Hepatocyte (in vitro differentiated cells): ENCODE data around the gene CAV1.

Experiments
- EZH2 ChIP-seq: fragments of 200-600 bp; sonication (generic); IDR thresholded peaks from 2 replicates; pipeline ENCODE4 v1.6.1; 2016; ENCODE audit warnings: antibody characterized with exemption, mild to moderate bottlenecking, borderline replicate concordance
- EZH2phosphoT487 ChIP-seq: fragments of 200-600 bp; sonication (generic); IDR thresholded peaks from one replicate; pipeline ENCODE4 v1.6.1; 2018; ENCODE audit warnings: antibody characterized with exemption, mild to moderate bottlenecking, low read depth, moderate library complexity; ENCODE audit not compliant: unreplicated experiment, severe bottlenecking
- TF ChIP-seq, protein P1 (sequence below): fragments of 200-600 bp; sonication (generic); IDR thresholded peaks from 2 replicates; pipeline ENCODE4 v1.5.1; 2016; ENCODE audit warnings: antibody characterized with exemption, mild to moderate bottlenecking; ENCODE audit not compliant: poor library complexity

DNA sequence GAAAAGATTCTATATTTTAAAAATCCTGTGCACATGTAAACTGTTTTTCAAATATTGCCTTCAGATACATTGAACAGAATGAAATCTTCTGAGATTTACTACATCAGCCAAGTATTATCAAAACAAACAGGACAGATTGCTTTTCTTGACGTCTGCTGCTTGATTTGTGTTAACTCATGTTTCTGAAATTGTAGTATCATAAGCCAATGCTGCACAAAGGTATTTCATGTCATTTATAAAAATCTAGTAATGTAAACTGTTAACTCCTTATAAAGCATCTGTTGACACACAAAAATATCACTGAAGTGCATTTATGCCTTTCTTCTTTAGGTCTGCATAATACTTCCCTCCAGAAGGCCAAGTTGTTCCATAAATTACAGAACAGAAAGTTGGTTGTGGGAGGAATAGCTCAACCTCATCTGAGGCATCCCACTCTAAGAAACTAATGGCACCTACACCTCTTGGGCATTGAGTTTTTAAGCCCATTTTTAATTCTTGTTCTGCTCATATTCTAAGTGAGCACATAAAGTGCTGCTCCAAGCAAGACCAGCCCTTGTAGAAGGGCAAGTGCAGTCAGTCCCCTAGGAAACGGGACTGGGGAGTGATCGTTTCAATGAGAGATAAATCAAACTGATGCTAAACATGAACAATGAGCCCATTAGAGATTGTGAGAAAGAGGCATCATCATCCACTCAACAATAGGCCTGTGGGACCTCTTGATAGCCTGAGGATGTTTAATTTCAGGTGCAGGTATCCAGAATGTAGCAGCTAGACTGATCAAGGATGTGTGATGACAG, 28.5 kb downstream of the CAV1 start:
- TF ChIP-seq, protein P1, sequence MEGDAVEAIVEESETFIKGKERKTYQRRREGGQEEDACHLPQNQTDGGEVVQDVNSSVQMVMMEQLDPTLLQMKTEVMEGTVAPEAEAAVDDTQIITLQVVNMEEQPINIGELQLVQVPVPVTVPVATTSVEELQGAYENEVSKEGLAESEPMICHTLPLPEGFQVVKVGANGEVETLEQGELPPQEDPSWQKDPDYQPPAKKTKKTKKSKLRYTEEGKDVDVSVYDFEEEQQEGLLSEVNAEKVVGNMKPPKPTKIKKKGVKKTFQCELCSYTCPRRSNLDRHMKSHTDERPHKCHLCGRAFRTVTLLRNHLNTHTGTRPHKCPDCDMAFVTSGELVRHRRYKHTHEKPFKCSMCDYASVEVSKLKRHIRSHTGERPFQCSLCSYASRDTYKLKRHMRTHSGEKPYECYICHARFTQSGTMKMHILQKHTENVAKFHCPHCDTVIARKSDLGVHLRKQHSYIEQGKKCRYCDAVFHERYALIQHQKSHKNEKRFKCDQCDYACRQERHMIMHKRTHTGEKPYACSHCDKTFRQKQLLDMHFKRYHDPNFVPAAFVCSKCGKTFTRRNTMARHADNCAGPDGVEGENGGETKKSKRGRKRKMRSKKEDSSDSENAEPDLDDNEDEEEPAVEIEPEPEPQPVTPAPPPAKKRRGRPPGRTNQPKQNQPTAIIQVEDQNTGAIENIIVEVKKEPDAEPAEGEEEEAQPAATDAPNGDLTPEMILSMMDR, result no peak
- TF ChIP-seq EZH2, result no peak
- TF ChIP-seq EZH2phosphoT487, result no peak
